Lower lobe of right lung (tissue), 2 donors: ENCODE results near the gene STAB2. TPM values are rescaled to one million over a fixed set of nuclear protein-coding genes. Genes with fewer than 3 reads are reported as not detected.

Source experiments
- ATAC-seq, 2 donors: fragments of 200-7000 bp; cut with Tn5 transposase; one replicate each; pipeline ENCODE4 v1.9.1; 2020 to 2022; ENCODE audit warnings: mild to moderate bottlenecking in 2 of 2, moderate library complexity in 2 of 2
- DNase-seq: peaks from one replicate; pipeline ENCODE4 v3.0.0-alpha.2; 2020
- H3K27ac ChIP-seq: fragments of 200-600 bp; one replicate; pipeline ENCODE4 v1.8.0; 2022
- H3K27me3 ChIP-seq: fragments of 200-600 bp; one replicate; pipeline ENCODE4 v1.8.0; 2022; ENCODE audit warnings: low read depth
- H3K36me3 ChIP-seq: fragments of 200-600 bp; one replicate; pipeline ENCODE4 v1.8.0; 2022; ENCODE audit warnings: mild to moderate bottlenecking
- H3K4me1 ChIP-seq: fragments of 200-600 bp; one replicate; pipeline ENCODE4 v1.8.0; 2022
- H3K4me3 ChIP-seq: fragments of 200-600 bp; one replicate; pipeline ENCODE4 v1.8.0; 2022; ENCODE audit warnings: mild to moderate bottlenecking
- H3K9me3 ChIP-seq: fragments of 200-600 bp; one replicate; pipeline ENCODE4 v1.8.0; 2022
- CTCF ChIP-seq: fragments of 200-600 bp; IDR thresholded peaks from one replicate; pipeline ENCODE4 v1.8.0; 2022; ENCODE audit warnings: antibody characterized with exemption, mild to moderate bottlenecking
- intact Hi-C: fragments of 100-400 bp; cut with DNase I; formaldehyde crosslinking; loops from one replicate; pipeline ENCODE4 v1.11.0; 2022
- total RNA-seq: library from RNA; stranded (reverse); fragmentation: NEBNext Ultra II Directional; extraction: Animal tissue kit (Norgen Biotek cat#: 25700); gene quantifications from one replicate; pipeline ENCODE4 v1.2.1, GENCODE V29; 2021
- donor health status: DM: no; HTN: yes; CAD: no; lungs with severe emphysema.

Gene STAB2
- total RNA-seq, 1 donor from 2014 or later: 1.4 TPM

- TF ChIP-seq CTCF: no peak
- Histone ChIP-seq H3K9me3 (no peaks in the 10 kb centered on the region), H3K36me3 (peaks cover 14% of the 10 kb centered on the region), H3K27me3 (no peaks in the 10 kb centered on the region), H3K4me3 (no peak overlapping the region), H3K27ac (no peak overlapping the region), H3K4me1 (no peaks in the 10 kb centered on the region)
- ATAC-seq (no peak), DNase-seq (no peak)
- intact Hi-C loops: no loop called here
Observed at GRCh38 chr12:103793512-103794045, 206.5 kb downstream of the STAB2 start.

- Histone ChIP-seq H3K9me3 (no peaks in the 10 kb centered on the region), H3K36me3 (peaks cover 14% of the 10 kb centered on the region), H3K4me1 (peaks cover 3% of the 10 kb centered on the region), H3K27ac (no peak overlapping the region), H3K27me3 (no peaks in the 10 kb centered on the region), H3K4me3 (no peak overlapping the region)
- no peak for TF ChIP-seq CTCF
- ATAC-seq: no peak
- intact Hi-C loops: no loop called here
- no peak for DNase-seq
Observed at GRCh38 chr12:103794309-103795213, 207.5 kb downstream of the STAB2 start.

GRCh38 chr12:103798586-103798985 lies 211.5 kb downstream of the STAB2 start:
- TF ChIP-seq CTCF: no peak
- Histone ChIP-seq H3K27ac (no peak overlapping the region), H3K4me3 (no peak overlapping the region)

GRCh38 chr12:103799504-103799856 lies 212.4 kb downstream of the STAB2 start:
- H3K4me1 ChIP-seq: peaks cover 21% of the 10 kb centered on the region
- no peaks in the 10 kb centered on the region for H3K27me3 ChIP-seq
- H3K36me3 ChIP-seq: peaks cover 3% of the 10 kb centered on the region
- TF ChIP-seq CTCF: no peak
- no peaks in the 10 kb centered on the region for H3K9me3 ChIP-seq
- no peak overlapping the region for H3K4me3 ChIP-seq
- intact Hi-C loops: no loop called here
- DNase-seq (no peak), ATAC-seq (peak; percentile 33 to 38)
- H3K27ac ChIP-seq: no peak overlapping the region

More at GRCh38 chr12:103798586-103798985, 211.5 kb downstream of the STAB2 start:
- ATAC-seq (no peak), DNase-seq (no peak)
- peaks cover 6% of the 10 kb centered on the region for H3K36me3 ChIP-seq
- H3K27me3 ChIP-seq: no peaks in the 10 kb centered on the region
- H3K9me3 ChIP-seq: no peaks in the 10 kb centered on the region
- H3K4me1 ChIP-seq: peaks cover 19% of the 10 kb centered on the region
- intact Hi-C loops: no loop called here

GRCh38 chr12:103799857-103800771 lies 213.0 kb downstream of the STAB2 start:
- Histone ChIP-seq H3K36me3 (peaks cover 3% of the 10 kb centered on the region), H3K4me3 (no peak overlapping the region), H3K4me1 (peaks cover 26% of the 10 kb centered on the region), H3K27ac (peak overlapping the region; percentile 51), H3K27me3 (no peaks in the 10 kb centered on the region), H3K9me3 (no peaks in the 10 kb centered on the region)
- ATAC-seq: peak; percentile 83 to 87
- intact Hi-C loops: no loop called here
- peak; percentile 48 for DNase-seq
- no peak for TF ChIP-seq CTCF
